Endothelial cell of umbilical vein (primary cell): ENCODE results near the gene AGPAT2. TPM values are rescaled to one million over a fixed set of nuclear protein-coding genes. Genes with fewer than 3 reads are reported as not detected.
"Not testable (repeated sequence)": the region's sequence is repeated elsewhere in the genome, so short reads cannot be mapped to it uniquely, and the experiment has no call there.

Source experiments
- BruUV-seq: library from RNA; stranded (reverse); fragments of 400-500 nt; replicated peaks from 2 replicates; lab custom pipeline; 2021; lab: Mats Ljungman, UMichigan
- CTCF ChIA-PET: fragments of 300-600, 350-600 bp; sonication (Branson Sonifier 250); formaldehyde crosslinking; loops from one replicate; lab custom pipeline; 2021; ENCODE audit warnings: antibody characterized with exemption, inconsistent platforms; lab: Charles Lee
- POLR2A ChIA-PET: fragments of 300-600, 350-600 bp; sonication (Branson Sonifier 250); formaldehyde crosslinking; loops from one replicate; lab custom pipeline; 2021; ENCODE audit warnings: antibody characterized with exemption, inconsistent platforms; lab: Charles Lee
- DNase-seq: peaks from one replicate; pipeline ENCODE4 v3.0.0-alpha.2; 2011; ENCODE audit warnings: low read depth, low spot score
- FAIRE-seq: peaks from 2 replicates; lab custom pipeline; 2011; peaks lifted over from hg19 to GRCh38; lab: Jason Lieb, UNC
- H2AFZ ChIP-seq: 2 replicates; pipeline ENCODE4 v1.6.0; 2012; ENCODE audit warnings: low read depth, low read length, control low read depth, inconsistent platforms
- H3K27ac ChIP-seq: 2 replicates; pipeline ENCODE4 v1.5.1; 2011; ENCODE audit warnings: low read depth, mild to moderate bottlenecking, control low read depth, low read length, moderate library complexity; ENCODE audit not compliant: insufficient read depth
- H3K27me3 ChIP-seq, 2 experiments: 2 replicates each; pipeline versions ENCODE4 v1.6.0 to v1.6.1; 2011; ENCODE audit warnings: low read length in 2 of 2, mixed read lengths in 1 of 2; ENCODE audit not compliant: control insufficient read depth in 2 of 2, insufficient read depth in 2 of 2
- H3K36me3 ChIP-seq, 2 experiments: 2 replicates in 1 of 2; 3 replicates in 1 of 2; pipeline ENCODE4 v1.5.1; 2011; ENCODE audit warnings: low read length in 2 of 2, mild to moderate bottlenecking in 1 of 2, moderate library complexity in 1 of 2; ENCODE audit not compliant: control insufficient read depth in 2 of 2, insufficient read depth in 2 of 2; ENCODE audit errors: extremely low read depth in 1 of 2
- H3K4me1 ChIP-seq: 3 replicates; pipeline ENCODE4 v1.5.1; 2011; ENCODE audit warnings: mild to moderate bottlenecking, low read length; ENCODE audit not compliant: control insufficient read depth, insufficient read depth; ENCODE audit errors: extremely low read depth
- H3K4me2 ChIP-seq: 2 replicates; pipeline ENCODE4 v1.6.1; 2011; ENCODE audit warnings: low read length, control low read depth, mixed read lengths; ENCODE audit not compliant: insufficient read depth
- H3K4me3 ChIP-seq, 3 experiments: fragments of 200-600 bp in 1 of 3; sonication (generic), shearing (Covaris generic) in 1 of 3; replicated peaks in 1 of 3; 2 replicates each; pipeline ENCODE4 v1.5.1; 2011 to 2016; ENCODE audit warnings: control low read depth in 3 of 3, low read length in 3 of 3, mild to moderate bottlenecking in 2 of 3, inconsistent platforms in 1 of 3, low read depth in 1 of 3, moderate library complexity in 1 of 3; ENCODE audit not compliant: insufficient read depth in 1 of 3
- H3K79me2 ChIP-seq: 2 replicates; pipeline ENCODE4 v1.6.0; 2012; ENCODE audit warnings: low read length, inconsistent platforms; ENCODE audit not compliant: control insufficient read depth, insufficient read depth
- H3K9ac ChIP-seq: replicated peaks from 2 replicates; pipeline ENCODE3; 2011; ENCODE audit warnings: low read length, control low read depth; ENCODE audit not compliant: insufficient read depth; ENCODE audit errors: extremely low read depth
- H3K9me1 ChIP-seq: replicated peaks from 3 replicates; pipeline ENCODE4 v1.6.0; 2011; ENCODE audit warnings: mild to moderate bottlenecking, low read length; ENCODE audit not compliant: control insufficient read depth, insufficient read depth; ENCODE audit errors: extremely low read depth
- H3K9me3 ChIP-seq: replicated peaks from 2 replicates; pipeline ENCODE4 v1.5.1; 2012; ENCODE audit warnings: low read length, inconsistent platforms; ENCODE audit not compliant: control insufficient read depth, insufficient read depth
- H4K20me1 ChIP-seq: replicated peaks from 2 replicates; pipeline ENCODE3; 2011; ENCODE audit warnings: mild to moderate bottlenecking, low read length; ENCODE audit not compliant: control insufficient read depth, insufficient read depth; ENCODE audit errors: extremely low read depth
- CTCF ChIP-seq, 2 donors: IDR thresholded peaks; 1 replicate in 1 of 2; 2 replicates in 1 of 2; pipeline ENCODE4 v1.5.1; 2011; ENCODE audit warnings: low read length in 2 of 2, mild to moderate bottlenecking in 2 of 2, moderate library complexity in 2 of 2, control low read depth in 1 of 2, inconsistent platforms in 1 of 2, low read depth in 1 of 2; ENCODE audit not compliant: insufficient read depth in 1 of 2; ENCODE audit errors: extremely low read depth in 1 of 2
- EZH2 ChIP-seq: IDR thresholded peaks from 2 replicates; pipeline ENCODE4 v1.6.1; 2012; ENCODE audit warnings: borderline replicate concordance, low read depth, mild to moderate bottlenecking, moderate library complexity, low read length, inconsistent platforms; ENCODE audit not compliant: severe bottlenecking
- FOS ChIP-seq: IDR thresholded peaks from 2 replicates; pipeline ENCODE4 v1.6.1; 2011; ENCODE audit warnings: mild to moderate bottlenecking, low read length, moderate library complexity, borderline replicate concordance; ENCODE audit not compliant: insufficient read depth
- GATA2 ChIP-seq: IDR thresholded peaks from 2 replicates; pipeline ENCODE4 v1.7.0; 2011; ENCODE audit warnings: low read depth, mild to moderate bottlenecking, moderate library complexity, mixed read lengths, low read length; ENCODE audit not compliant: insufficient read length, insufficient read depth
- JUN ChIP-seq: IDR thresholded peaks from 2 replicates; pipeline ENCODE4 v1.6.1; 2011; ENCODE audit warnings: borderline replicate concordance, low read depth; ENCODE audit not compliant: insufficient read length, insufficient read depth
- MYC ChIP-seq: IDR thresholded peaks from one replicate; pipeline ENCODE4 v1.6.1; 2011; ENCODE audit warnings: mild to moderate bottlenecking, low read depth, low read length
- POLR2A ChIP-seq: IDR thresholded peaks from 2 replicates; pipeline ENCODE4 v1.6.1; 2012; ENCODE audit warnings: low read depth, mild to moderate bottlenecking, control low read depth, low read length
- POLR2AphosphoS5 ChIP-seq: IDR thresholded peaks from 2 replicates; pipeline ENCODE4 v1.6.1; 2012; ENCODE audit warnings: low read depth, mild to moderate bottlenecking, control low read depth, low read length, moderate library complexity; ENCODE audit not compliant: insufficient read depth
- dilution Hi-C: fragments of 300-500 bp; cut with MboI; formaldehyde crosslinking; loops from one replicate; pipeline ENCODE4 v1.15.0; 2019; ENCODE audit warnings: low sequenced_read_pairs; ENCODE audit not compliant: extremely low pct_ligation_motif_present
- intact Hi-C: fragments of 100-400 bp; cut with micrococcal nuclease; formaldehyde crosslinking; loops from one replicate; pipeline ENCODE4 v1.10.0; 2022
- polyA plus RNA-seq, 4 experiments: library from polyadenylated mRNA; depleted of rRNA in 3 of 4; stranded (reverse) in 3 of 4; unstranded in 1 of 4; fragments of >200 nt; gene quantifications; 2 replicates each; pipeline versions ENCODE4 v1.2.1 to v1.2.3, GENCODE V29; 2011 to 2012; ENCODE audit warnings: missing spikeins in 1 of 4
- total RNA-seq: library from RNA; stranded (reverse); gene quantifications from 2 replicates; pipeline ENCODE4 v1.2.3, GENCODE V29; 2021
- TF ChIP-seq, protein P1 (sequence below): IDR thresholded peaks from 2 replicates; pipeline ENCODE4 v1.6.1; 2011; ENCODE audit not compliant: insufficient read depth, insufficient read length

The AGPAT2 gene
- total and polyA plus RNA-seq, 2 donors (not counting 3 experiments of a cell fraction or from before 2014, with no cell fraction given) = 45.5 to 55.3 TPM

DNA sequence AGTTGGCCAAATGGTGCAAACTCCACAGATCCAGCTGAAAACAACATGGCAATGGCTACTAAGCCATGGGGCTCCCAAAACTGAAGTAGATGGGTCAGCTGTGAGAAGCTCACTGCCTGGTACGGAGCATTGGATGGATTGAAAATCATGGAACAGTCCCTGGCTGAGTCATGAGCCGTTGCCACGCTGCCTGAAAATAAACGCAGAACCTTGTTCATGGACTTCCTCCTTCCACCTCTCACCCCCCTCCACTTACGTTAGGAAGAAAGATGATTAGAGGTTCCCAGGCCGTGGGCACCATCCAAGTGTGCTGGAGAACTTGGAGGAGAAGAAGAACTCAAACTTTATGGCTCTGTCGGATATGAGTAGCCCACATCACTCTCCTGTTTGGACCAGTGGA lies 18.3 kb upstream of the AGPAT2 start:
- Histone ChIP-seq H3K9me3 (no peaks in the 10 kb centered on the region), H3K27me3 (peaks cover 4 to 5% of the 10 kb centered on the region in 2 experiments), H3K36me3 (no peaks in the 10 kb centered on the region), H2AFZ (no peak overlapping the region), H3K9me1 (no peaks in the 10 kb centered on the region), H3K4me2 (no peak overlapping the region), H4K20me1 (no peaks in the 10 kb centered on the region), H3K79me2 (no peaks in the 10 kb centered on the region), H3K4me1 (no peaks in the 10 kb centered on the region), H3K27ac (no peak overlapping the region), H3K9ac (no peak overlapping the region), H3K4me3 (no peak overlapping the region)
- dilution Hi-C loops = no loop called here
- BruUV-seq = no TSS peak
- intact Hi-C loops = no loop called here
- FAIRE-seq = no peak
- TF ChIP-seq EZH2 (no peak), CTCF (IDR thresholded peaks at IDR 0.05; ENCODE audit: extremely low read depth in 1 of 2, insufficient read depth in 1 of 2, low read depth in 1 of 2, low read length in 2 of 2) (no peak), JUN (no peak), GATA2 (no peak), POLR2AphosphoS5 (no peak), FOS (no peak), MYC (no peak), POLR2A (no peak)
- TF ChIP-seq, protein P1, sequence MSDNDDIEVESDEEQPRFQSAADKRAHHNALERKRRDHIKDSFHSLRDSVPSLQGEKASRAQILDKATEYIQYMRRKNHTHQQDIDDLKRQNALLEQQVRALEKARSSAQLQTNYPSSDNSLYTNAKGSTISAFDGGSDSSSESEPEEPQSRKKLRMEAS = no peak
- POLR2A ChIA-PET = no interaction called here
- CTCF ChIA-PET = interaction anchor here (1.0 kb wide), 1 partner anchor 10 kb away, joined by 4 read pairs; no protein-coding TSS in a partner anchor
- DNase-seq = no peak

- dilution Hi-C loops = not testable (repeated sequence)
- CTCF ChIA-PET = interaction anchor here (1.0 kb wide), 1 partner anchor 9 kb away, joined by 4 read pairs; no protein-coding TSS in a partner anchor
Observed at GRCh38 chr9:136704741-136705140, 17.5 kb upstream of the AGPAT2 start.

More at GRCh38 chr9:136704741-136705140, 17.5 kb upstream of the AGPAT2 start:
- H3K4me3 ChIP-seq, H3K9ac ChIP-seq, H2AFZ ChIP-seq, POLR2A ChIA-PET, H3K27ac ChIP-seq, H3K9me3 ChIP-seq, H3K36me3 ChIP-seq, DNase-seq, FAIRE-seq, H3K4me2 ChIP-seq, H4K20me1 ChIP-seq, H3K27me3 ChIP-seq, H3K9me1 ChIP-seq, H3K4me1 ChIP-seq, BruUV-seq, H3K79me2 ChIP-seq, intact Hi-C loops: not testable (repeated sequence)
